NCI-H446 treated with DMSO at 0.1 percent for 48 hours (cell line): ENCODE data around the gene GLB1L.
"Not testable (repeated sequence)": the region's sequence is repeated elsewhere in the genome, so short reads cannot be mapped to it uniquely, and the experiment has no call there.

Source experiments
- DNase-seq: peaks from one replicate; lab custom pipeline; 2025; lab: John Stamatoyannopoulos, UW

Gene GLB1L

GRCh38 chr2:219280651-219281050 lies 35.4 kb upstream of the GLB1L start:
- DNase-seq, result no peak

GRCh38 chr2:219279916-219280516 lies 34.8 kb upstream of the GLB1L start:
- no peak for DNase-seq

GRCh38 chr2:219279151-219279915 lies 34.1 kb upstream of the GLB1L start, which contains the start of gene DNAJB2:
Gene DNAJB2 (plus strand): TSS chr2:219279366. CDS start chr2:219279834, 468 bp downstream.
- DNase-seq, result peak; percentile 95

- DNase-seq, result no peak
These were observed 33.5 kb upstream of the GLB1L start for GRCh38 chr2:219278655-219279150.

- peak; percentile 45 for DNase-seq
These were observed 32.7 kb upstream of the GLB1L start for GRCh38 chr2:219277703-219278654.

GRCh38 chr2:219274361-219274921 lies 29.2 kb upstream of the GLB1L start:
- DNase-seq, result no peak

- DNase-seq, result no peak
These were observed 28.7 kb upstream of the GLB1L start for GRCh38 chr2:219273937-219274336.

- DNase-seq, result no peak
These were observed 27.8 kb upstream of the GLB1L start for GRCh38 chr2:219272995-219273394.

GRCh38 chr2:219272356-219272755 lies 27.1 kb upstream of the GLB1L start:
- no peak for DNase-seq

GRCh38 chr2:219271021-219271420 lies 25.8 kb upstream of the GLB1L start:
- no peak for DNase-seq

- no peak for DNase-seq
These were observed 24.8 kb upstream of the GLB1L start for GRCh38 chr2:219270055-219270372.

- DNase-seq, result no peak
These were observed 24.3 kb upstream of the GLB1L start for GRCh38 chr2:219269362-219270054.

- no peak for DNase-seq
These were observed 23.1 kb upstream of the GLB1L start for GRCh38 chr2:219268294-219268693.

GRCh38 chr2:219266886-219267285 lies 21.6 kb upstream of the GLB1L start:
- DNase-seq, result no peak

- DNase-seq, result no peak
These were observed 21.0 kb upstream of the GLB1L start for GRCh38 chr2:219266232-219266631.

- no peak for DNase-seq
These were observed 16.0 kb upstream of the GLB1L start for GRCh38 chr2:219261024-219261855.

GRCh38 chr2:219258942-219259341 lies 13.7 kb upstream of the GLB1L start:
- not testable (repeated sequence) for DNase-seq

- DNase-seq, result no peak
These were observed 9.5 kb upstream of the GLB1L start for GRCh38 chr2:219254590-219255201.

- DNase-seq, result peak; percentile 47
These were observed 8.7 kb upstream of the GLB1L start, which contains the start of gene TUBA4A for GRCh38 chr2:219253753-219254589. Gene TUBA4A (minus strand): TSS chr2:219253918. CDS start chr2:219253858, 60 bp downstream.
